ENCODE results near the gene RFPL3.

DNA sequence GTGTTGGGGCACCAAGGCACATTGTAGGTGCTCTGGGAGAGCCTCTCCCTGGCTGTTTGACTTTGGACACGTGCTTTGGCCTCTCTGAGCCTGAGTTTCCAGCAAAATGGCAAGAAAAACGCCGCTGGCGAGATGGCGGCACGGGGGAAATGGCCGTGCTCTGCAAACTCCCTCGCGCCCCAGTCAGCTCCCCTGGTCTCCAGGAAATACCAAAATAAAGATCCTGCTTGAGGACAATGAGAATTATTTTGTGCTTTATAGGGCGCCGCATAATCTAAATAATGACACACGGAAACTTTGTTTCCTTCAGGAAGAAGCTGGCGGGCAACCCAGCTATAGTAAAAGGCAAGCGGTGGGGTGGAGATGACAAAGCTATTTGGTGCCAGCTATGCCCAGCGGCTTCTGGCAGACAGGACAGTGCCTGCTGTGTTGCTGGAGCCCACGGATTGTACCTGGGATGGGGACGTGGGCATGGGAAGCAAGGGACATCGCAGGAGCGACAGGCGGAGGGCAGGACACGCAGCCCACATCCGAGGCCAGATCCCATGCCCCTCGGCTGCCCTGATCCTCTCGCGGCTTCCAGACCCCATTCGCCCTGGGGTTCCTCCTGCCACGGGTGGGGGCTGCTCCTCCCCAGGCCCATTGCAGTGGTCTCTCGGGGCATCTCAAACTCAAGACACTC lies 26.3 kb upstream of the RFPL3 start:
- TF ChIP-seq POLR2A (IDR thresholded peaks at IDR 0.05; ENCODE audit: low read depth, low read length) (no peak), TAF1 (IDR thresholded peaks at IDR 0.05; ENCODE audit: borderline replicate concordance, low read depth, low read length) (no peak), POLR2AphosphoS5 (IDR thresholded peaks at IDR 0.05; ENCODE audit: low read depth, low read length) (no peak)

Data from GM12892 (cell line).